ENCODE data around the gene NEMF.

Gene NEMF

DNA sequence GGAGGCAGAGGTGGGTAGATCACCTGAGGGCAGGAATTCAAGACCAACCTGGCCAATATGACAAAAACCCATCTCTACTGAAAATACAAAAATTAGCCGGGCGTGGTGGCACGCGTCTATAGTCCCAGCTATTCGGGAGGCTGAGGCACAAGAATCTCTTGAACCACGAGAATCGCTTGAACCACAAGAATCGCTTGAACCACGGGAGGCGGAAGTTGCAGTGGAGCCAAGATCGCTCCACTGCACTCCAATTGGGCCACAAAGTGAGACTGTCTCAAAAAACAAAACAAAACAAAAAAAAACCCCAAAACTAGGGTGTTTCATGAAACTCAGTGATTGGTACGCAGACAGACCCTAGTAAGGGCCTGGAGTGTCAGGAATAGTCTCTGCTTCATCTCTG, 33.9 kb upstream of the NEMF start:
- Histone ChIP-seq H3K79me2 (no peaks in the 10 kb centered on the region), H3K9me3 (ENCODE audit: control insufficient read depth, low read length) (no peaks in the 10 kb centered on the region), H3K4me2 (ENCODE audit: low read length) (no peak overlapping the region), H2AFZ (no peak overlapping the region), H3K27ac (no peak overlapping the region), H3K4me3 (ENCODE audit: low read depth, low read length) (no peak overlapping the region), H3K9ac (no peak overlapping the region), H3K27me3 (ENCODE audit: control insufficient read depth, insufficient read depth, low read length) (no peaks in the 10 kb centered on the region), H3K36me3 (ENCODE audit: control insufficient read depth, insufficient read depth, low read length) (no peaks in the 10 kb centered on the region), H3K4me1 (no peaks in the 10 kb centered on the region)
- TF ChIP-seq, protein P1, sequence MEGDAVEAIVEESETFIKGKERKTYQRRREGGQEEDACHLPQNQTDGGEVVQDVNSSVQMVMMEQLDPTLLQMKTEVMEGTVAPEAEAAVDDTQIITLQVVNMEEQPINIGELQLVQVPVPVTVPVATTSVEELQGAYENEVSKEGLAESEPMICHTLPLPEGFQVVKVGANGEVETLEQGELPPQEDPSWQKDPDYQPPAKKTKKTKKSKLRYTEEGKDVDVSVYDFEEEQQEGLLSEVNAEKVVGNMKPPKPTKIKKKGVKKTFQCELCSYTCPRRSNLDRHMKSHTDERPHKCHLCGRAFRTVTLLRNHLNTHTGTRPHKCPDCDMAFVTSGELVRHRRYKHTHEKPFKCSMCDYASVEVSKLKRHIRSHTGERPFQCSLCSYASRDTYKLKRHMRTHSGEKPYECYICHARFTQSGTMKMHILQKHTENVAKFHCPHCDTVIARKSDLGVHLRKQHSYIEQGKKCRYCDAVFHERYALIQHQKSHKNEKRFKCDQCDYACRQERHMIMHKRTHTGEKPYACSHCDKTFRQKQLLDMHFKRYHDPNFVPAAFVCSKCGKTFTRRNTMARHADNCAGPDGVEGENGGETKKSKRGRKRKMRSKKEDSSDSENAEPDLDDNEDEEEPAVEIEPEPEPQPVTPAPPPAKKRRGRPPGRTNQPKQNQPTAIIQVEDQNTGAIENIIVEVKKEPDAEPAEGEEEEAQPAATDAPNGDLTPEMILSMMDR (IDR thresholded peaks at IDR 0.05): no peak

DNA sequence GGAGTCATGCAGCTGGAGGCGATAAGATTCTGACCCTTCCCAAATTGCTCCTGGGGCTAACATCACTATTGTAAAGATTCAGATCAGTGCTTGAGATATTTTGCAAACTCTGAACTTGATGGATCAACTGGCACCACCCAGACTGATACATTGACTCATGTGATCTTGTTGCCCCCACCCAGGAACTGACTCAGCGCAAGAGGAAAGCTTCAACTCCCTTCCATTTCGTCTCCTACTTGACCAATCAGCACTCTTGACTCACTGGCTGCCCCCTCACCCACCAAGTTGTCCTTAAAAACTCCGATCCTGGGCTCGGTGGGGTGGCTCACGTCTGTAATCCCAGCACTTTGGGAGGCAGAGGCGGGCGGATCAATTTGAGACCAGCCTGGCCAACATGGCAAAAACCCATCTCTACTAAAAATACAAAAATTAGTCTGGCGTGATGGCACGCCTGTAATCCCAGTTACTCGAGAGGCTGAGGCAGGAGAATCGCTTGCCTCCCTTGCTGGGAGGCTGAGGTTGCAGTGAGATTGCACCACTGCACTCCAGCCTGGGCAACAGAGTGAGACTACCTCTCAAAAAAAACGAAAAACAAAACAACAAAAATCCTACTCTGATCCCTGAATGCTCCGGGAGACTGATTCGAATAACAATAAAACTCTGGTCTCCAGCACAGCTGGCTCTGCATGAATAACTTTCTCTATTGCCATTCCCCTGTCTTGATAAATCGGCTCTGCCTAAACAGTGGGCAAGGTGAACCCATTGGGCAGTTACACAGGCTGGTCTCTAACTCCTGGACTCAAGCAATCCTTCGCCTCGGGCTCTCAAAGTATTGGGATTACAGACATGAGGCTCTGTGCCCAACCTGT, 30.5 kb upstream of the NEMF start:
- Histone ChIP-seq H3K79me2 (no peaks in the 10 kb centered on the region), H3K36me3 (ENCODE audit: control insufficient read depth, insufficient read depth, low read length) (no peaks in the 10 kb centered on the region), H3K9ac (no peak overlapping the region), H3K4me2 (ENCODE audit: low read length) (no peak overlapping the region), H3K4me3 (ENCODE audit: low read depth, low read length) (no peak overlapping the region), H3K27ac (no peak overlapping the region), H2AFZ (no peak overlapping the region), H3K27me3 (ENCODE audit: control insufficient read depth, insufficient read depth, low read length) (no peaks in the 10 kb centered on the region), H3K4me1 (no peaks in the 10 kb centered on the region), H3K9me3 (ENCODE audit: control insufficient read depth, low read length) (no peaks in the 10 kb centered on the region)
- TF ChIP-seq, protein P1 (IDR thresholded peaks at IDR 0.05): no peak

DNA sequence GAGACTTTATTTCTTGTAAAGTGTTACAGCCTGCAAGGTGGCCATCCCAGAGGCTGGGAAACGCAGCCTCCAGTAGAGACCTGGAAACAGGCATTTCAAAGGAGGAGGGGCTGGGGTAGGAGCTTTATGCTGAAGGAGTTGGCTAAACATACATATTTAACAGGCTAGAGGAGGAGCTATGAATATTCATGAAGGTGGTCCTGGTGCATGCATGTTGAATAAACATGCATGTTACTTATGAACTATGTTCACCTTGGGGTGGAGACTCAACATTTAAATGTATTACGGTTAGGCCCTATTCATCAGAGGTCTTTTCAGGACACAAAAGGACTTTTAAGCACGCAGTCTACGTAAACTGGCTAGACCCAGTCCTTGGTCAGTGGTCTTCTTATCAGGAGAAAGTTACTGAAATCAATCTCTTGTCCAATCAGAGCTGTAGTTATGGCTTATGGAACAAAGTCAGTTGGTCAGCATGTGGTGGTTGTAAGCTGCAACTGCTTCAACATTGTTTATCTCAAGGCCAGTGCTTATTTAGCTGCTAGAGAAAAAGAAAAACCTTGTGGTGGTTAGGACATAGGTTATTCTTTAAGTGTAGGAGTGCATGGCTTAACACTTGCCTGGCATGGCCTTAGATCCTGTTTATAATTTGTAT, 28.9 kb upstream of the NEMF start:
- H3K36me3 ChIP-seq (ENCODE audit: control insufficient read depth, insufficient read depth, low read length): no peaks in the 10 kb centered on the region
- no peak overlapping the region for H3K9ac ChIP-seq
- no peak overlapping the region for H3K4me2 ChIP-seq (ENCODE audit: low read length)
- no peak overlapping the region for H3K4me3 ChIP-seq (ENCODE audit: low read depth, low read length)
- no peaks in the 10 kb centered on the region for H3K27me3 ChIP-seq (ENCODE audit: control insufficient read depth, insufficient read depth, low read length)
- TF ChIP-seq, protein P1 (IDR thresholded peaks at IDR 0.05): no peak
- H3K27ac ChIP-seq: no peak overlapping the region
- H3K9me3 ChIP-seq (ENCODE audit: control insufficient read depth, low read length): no peaks in the 10 kb centered on the region
- H2AFZ ChIP-seq: no peak overlapping the region
- no peaks in the 10 kb centered on the region for H3K4me1 ChIP-seq
- H3K79me2 ChIP-seq: no peaks in the 10 kb centered on the region

DNA sequence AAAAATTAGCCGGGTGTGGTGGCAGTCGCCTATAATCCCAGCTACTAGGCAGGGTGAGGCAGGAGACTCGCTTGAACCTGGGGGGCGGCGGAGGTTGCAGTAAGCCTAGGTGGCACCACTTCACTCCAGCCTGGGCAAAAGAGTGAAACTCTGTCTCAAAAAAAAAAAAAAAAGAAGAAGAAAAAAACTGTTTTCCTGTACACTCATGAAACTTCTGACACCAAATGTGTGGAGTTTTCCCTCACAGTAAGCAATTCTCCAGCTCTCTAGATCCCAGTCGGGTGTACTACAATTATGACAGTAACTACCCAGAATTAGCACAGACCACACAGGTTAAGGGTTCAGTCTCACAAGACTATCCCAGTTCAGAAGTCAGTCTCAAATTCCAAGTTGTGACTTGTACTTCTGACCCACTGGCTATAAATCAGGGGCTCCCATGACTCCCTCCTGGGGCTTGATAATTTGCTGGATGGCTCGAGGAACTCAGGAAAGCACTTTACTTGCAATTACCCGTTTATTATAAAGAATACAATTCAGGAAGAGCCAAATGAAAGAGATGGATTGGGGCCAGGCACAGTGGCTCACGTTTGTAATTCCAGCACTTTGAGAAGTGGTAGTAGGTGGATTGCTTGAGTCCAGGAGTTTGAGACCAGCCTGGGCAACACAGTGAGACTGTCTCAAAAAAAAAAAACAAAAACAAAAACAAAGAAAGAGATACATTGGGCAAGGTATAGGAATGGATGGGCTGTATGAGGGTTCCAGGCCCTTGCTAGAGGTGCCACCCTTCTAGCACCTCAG, 27.9 kb upstream of the NEMF start:
- H2AFZ ChIP-seq: peak overlapping the region; percentile 7
- H3K9me3 ChIP-seq (ENCODE audit: control insufficient read depth, low read length): no peaks in the 10 kb centered on the region
- no peak overlapping the region for H3K9ac ChIP-seq
- no peak overlapping the region for H3K4me2 ChIP-seq (ENCODE audit: low read length)
- TF ChIP-seq, protein P1 (IDR thresholded peaks at IDR 0.05): no peak
- H3K4me1 ChIP-seq: no peaks in the 10 kb centered on the region
- no peak overlapping the region for H3K27ac ChIP-seq
- no peaks in the 10 kb centered on the region for H3K27me3 ChIP-seq (ENCODE audit: control insufficient read depth, insufficient read depth, low read length)
- no peaks in the 10 kb centered on the region for H3K36me3 ChIP-seq (ENCODE audit: control insufficient read depth, insufficient read depth, low read length)
- H3K79me2 ChIP-seq: no peaks in the 10 kb centered on the region
- no peak overlapping the region for H3K4me3 ChIP-seq (ENCODE audit: low read depth, low read length)
